H1 (cell line): ENCODE data around the gene SCCPDH.

ENCODE experiments used
- GABPA ChIP-seq: IDR thresholded peaks from 2 replicates; pipeline ENCODE4 v1.6.1; 2011; ENCODE audit warnings: mild to moderate bottlenecking, low read length, moderate library complexity, borderline replicate concordance; ENCODE audit not compliant: insufficient read depth
- SP1 ChIP-seq: IDR thresholded peaks from 2 replicates; pipeline ENCODE4 v1.6.1; 2011; ENCODE audit warnings: low read depth, low read length
- SRF ChIP-seq: IDR thresholded peaks from 2 replicates; pipeline ENCODE4 v1.6.1; 2011; ENCODE audit warnings: mild to moderate bottlenecking, low read depth, low read length, moderate library complexity
- TF ChIP-seq, protein P1 (sequence below), 3 experiments: IDR thresholded peaks; 1 replicate in 2 of 3; 2 replicates in 1 of 3; pipeline versions ENCODE4 v1.5.1 to v1.6.1; 2011; ENCODE audit warnings: low read length in 3 of 3, mild to moderate bottlenecking in 3 of 3, inconsistent platforms in 2 of 3, low read depth in 1 of 3, moderate library complexity in 1 of 3; ENCODE audit not compliant: insufficient read depth in 1 of 3; ENCODE audit errors: control extremely low read depth in 1 of 3
- TF ChIP-seq, protein P2 (sequence below): IDR thresholded peaks from 2 replicates; pipeline ENCODE4 v1.6.1; 2012; ENCODE audit warnings: low read length, inconsistent platforms

DNA sequence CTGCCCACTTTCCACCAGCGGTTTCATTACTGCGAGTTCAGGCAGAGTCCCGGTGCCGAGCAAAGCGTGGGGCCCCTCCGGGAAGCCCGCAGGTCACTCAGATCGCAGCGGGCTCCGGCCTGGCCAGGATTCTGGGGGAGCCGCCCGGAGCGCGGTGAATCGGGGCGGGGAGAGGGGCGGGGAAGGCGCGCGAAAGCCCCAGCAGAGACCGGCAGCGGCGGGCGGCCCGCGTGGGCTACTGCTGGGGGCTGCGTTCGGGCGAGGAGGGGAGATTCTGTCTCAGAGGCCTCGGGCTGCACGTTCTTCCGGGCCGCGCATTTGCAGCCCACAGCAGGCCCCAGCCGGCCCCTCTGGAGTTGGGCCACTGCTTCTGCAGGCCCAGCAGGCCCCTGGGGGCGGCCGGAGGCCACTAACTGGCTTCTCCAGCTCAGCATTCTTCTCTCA, 64.7 kb downstream of the SCCPDH start:
- TF ChIP-seq, protein P1, sequence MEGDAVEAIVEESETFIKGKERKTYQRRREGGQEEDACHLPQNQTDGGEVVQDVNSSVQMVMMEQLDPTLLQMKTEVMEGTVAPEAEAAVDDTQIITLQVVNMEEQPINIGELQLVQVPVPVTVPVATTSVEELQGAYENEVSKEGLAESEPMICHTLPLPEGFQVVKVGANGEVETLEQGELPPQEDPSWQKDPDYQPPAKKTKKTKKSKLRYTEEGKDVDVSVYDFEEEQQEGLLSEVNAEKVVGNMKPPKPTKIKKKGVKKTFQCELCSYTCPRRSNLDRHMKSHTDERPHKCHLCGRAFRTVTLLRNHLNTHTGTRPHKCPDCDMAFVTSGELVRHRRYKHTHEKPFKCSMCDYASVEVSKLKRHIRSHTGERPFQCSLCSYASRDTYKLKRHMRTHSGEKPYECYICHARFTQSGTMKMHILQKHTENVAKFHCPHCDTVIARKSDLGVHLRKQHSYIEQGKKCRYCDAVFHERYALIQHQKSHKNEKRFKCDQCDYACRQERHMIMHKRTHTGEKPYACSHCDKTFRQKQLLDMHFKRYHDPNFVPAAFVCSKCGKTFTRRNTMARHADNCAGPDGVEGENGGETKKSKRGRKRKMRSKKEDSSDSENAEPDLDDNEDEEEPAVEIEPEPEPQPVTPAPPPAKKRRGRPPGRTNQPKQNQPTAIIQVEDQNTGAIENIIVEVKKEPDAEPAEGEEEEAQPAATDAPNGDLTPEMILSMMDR (IDR thresholded peaks at IDR 0.05; ENCODE audit: control extremely low read depth in 1 of 3, insufficient read depth in 1 of 3, low read depth in 1 of 3, low read length in 3 of 3): no peak
- TF ChIP-seq SRF (no peak), GABPA (no peak; the same call in 1 of the 2 replicates), SP1 (no peak)
- TF ChIP-seq, protein P2, sequence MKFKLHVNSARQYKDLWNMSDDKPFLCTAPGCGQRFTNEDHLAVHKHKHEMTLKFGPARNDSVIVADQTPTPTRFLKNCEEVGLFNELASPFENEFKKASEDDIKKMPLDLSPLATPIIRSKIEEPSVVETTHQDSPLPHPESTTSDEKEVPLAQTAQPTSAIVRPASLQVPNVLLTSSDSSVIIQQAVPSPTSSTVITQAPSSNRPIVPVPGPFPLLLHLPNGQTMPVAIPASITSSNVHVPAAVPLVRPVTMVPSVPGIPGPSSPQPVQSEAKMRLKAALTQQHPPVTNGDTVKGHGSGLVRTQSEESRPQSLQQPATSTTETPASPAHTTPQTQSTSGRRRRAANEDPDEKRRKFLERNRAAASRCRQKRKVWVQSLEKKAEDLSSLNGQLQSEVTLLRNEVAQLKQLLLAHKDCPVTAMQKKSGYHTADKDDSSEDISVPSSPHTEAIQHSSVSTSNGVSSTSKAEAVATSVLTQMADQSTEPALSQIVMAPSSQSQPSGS: no peak
